ENCODE results near the gene PAWR. TPM values are rescaled to one million over a fixed set of nuclear protein-coding genes. Genes with fewer than 3 reads are reported as not detected.

The PAWR gene
- polyA plus RNA-seq, 1 donor (not counting 4 experiments of a cell fraction or from before 2014, with no cell fraction given) = 41.1 TPM

GRCh38 chr12:79657136-79657535 is 33.6 kb downstream of the PAWR start:
- no peak overlapping the region for H3K9ac ChIP-seq (ENCODE audit: control insufficient read depth, extremely low read depth, insufficient read depth, low read length)
- no peak overlapping the region for H2AFZ ChIP-seq (ENCODE audit: control insufficient read depth, low read length)
- H3K79me2 ChIP-seq (ENCODE audit: control insufficient read depth, insufficient read depth, low read length) = peaks cover 89% of the 10 kb centered on the region
- H4K20me1 ChIP-seq (ENCODE audit: control insufficient read depth, extremely low read depth, insufficient read depth, low read length) = peaks cover 3% of the 10 kb centered on the region
- no peaks in the 10 kb centered on the region for H3K9me3 ChIP-seq (ENCODE audit: control insufficient read depth, low read depth, low read length)
- H3K4me3 ChIP-seq (ENCODE audit: control insufficient read depth in 2 of 3, extremely low read depth in 1 of 3, insufficient read depth in 2 of 3, low read depth in 1 of 3, low read length in 3 of 3) = no peak overlapping the region
- no peak for DNase-seq (ENCODE audit: low read depth, low spot score)
- peaks cover 10% of the 10 kb centered on the region for H3K4me1 ChIP-seq (ENCODE audit: control insufficient read depth, extremely low read depth, insufficient read depth, low read length)
- TF ChIP-seq EZH2 (IDR thresholded peaks at IDR 0.05; ENCODE audit: low read length) = no peak
- TF ChIP-seq, protein P1, sequence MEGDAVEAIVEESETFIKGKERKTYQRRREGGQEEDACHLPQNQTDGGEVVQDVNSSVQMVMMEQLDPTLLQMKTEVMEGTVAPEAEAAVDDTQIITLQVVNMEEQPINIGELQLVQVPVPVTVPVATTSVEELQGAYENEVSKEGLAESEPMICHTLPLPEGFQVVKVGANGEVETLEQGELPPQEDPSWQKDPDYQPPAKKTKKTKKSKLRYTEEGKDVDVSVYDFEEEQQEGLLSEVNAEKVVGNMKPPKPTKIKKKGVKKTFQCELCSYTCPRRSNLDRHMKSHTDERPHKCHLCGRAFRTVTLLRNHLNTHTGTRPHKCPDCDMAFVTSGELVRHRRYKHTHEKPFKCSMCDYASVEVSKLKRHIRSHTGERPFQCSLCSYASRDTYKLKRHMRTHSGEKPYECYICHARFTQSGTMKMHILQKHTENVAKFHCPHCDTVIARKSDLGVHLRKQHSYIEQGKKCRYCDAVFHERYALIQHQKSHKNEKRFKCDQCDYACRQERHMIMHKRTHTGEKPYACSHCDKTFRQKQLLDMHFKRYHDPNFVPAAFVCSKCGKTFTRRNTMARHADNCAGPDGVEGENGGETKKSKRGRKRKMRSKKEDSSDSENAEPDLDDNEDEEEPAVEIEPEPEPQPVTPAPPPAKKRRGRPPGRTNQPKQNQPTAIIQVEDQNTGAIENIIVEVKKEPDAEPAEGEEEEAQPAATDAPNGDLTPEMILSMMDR (optimal IDR thresholded peaks at IDR 0.05 in 1 of 3, IDR thresholded peaks at IDR 0.05 in 1 of 3, conservative IDR thresholded peaks at IDR 0.05 in 1 of 3; ENCODE audit: extremely low read depth in 1 of 3, insufficient read depth in 2 of 3, low read length in 3 of 3) = no peak
- H3K36me3 ChIP-seq (ENCODE audit: control insufficient read depth in 2 of 2, extremely low read depth in 1 of 2, insufficient read depth in 2 of 2, low read length in 2 of 2) = no peaks in the 10 kb centered on the region
- H3K4me2 ChIP-seq (ENCODE audit: control insufficient read depth, extremely low read depth, insufficient read depth, low read depth, low read length) = peak overlapping the region; percentile 43
- H3K27me3 ChIP-seq (ENCODE audit: control insufficient read depth, extremely low read depth, insufficient read depth, low read length) = no peaks in the 10 kb centered on the region
- dilution Hi-C loops (cut with MboI; ENCODE audit: extremely low pct_ligation_motif_present, low sequenced_read_pairs) = no loop called here
- peak overlapping the region; percentile 17 for H3K27ac ChIP-seq (ENCODE audit: control insufficient read depth, insufficient read depth, low read length)
- no peaks in the 10 kb centered on the region for H3K9me1 ChIP-seq (ENCODE audit: control insufficient read depth, extremely low read depth, insufficient read depth, low read length)
- peak; percentile 66 for FAIRE-seq

DNA sequence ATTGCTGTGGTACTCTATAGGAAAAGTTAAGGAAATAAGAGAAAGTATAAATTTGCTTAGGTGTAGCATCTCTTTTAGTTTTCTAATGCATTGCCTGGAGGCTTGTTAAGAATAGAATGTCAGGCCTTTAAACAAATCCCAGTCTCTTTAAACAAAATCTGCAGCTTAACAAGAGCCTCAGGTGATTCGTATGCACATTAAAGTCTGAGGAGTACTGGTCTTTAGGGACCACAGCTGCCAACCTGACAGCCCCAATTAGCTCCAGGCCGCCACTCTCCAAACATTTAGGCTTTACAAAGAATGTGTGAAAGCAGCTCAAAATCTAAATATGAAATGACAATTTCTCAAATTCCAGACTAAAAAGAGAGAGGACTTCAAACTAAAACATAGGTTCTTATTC is 35.7 kb downstream of the PAWR start:
- Histone ChIP-seq H3K9ac (ENCODE audit: control insufficient read depth, extremely low read depth, insufficient read depth, low read length) (no peak overlapping the region), H3K9me1 (ENCODE audit: control insufficient read depth, extremely low read depth, insufficient read depth, low read length) (no peaks in the 10 kb centered on the region), H3K36me3 (ENCODE audit: control insufficient read depth in 2 of 2, extremely low read depth in 1 of 2, insufficient read depth in 2 of 2, low read length in 2 of 2) (no peaks in the 10 kb centered on the region), H3K9me3 (ENCODE audit: control insufficient read depth, low read depth, low read length) (no peaks in the 10 kb centered on the region), H3K27ac (ENCODE audit: control insufficient read depth, insufficient read depth, low read length) (no peak overlapping the region), H3K79me2 (ENCODE audit: control insufficient read depth, insufficient read depth, low read length) (peaks cover 94% of the 10 kb centered on the region), H3K27me3 (ENCODE audit: control insufficient read depth, extremely low read depth, insufficient read depth, low read length) (no peaks in the 10 kb centered on the region), H3K4me1 (ENCODE audit: control insufficient read depth, extremely low read depth, insufficient read depth, low read length) (peaks cover 10% of the 10 kb centered on the region), H2AFZ (ENCODE audit: control insufficient read depth, low read length) (no peak overlapping the region), H4K20me1 (ENCODE audit: control insufficient read depth, extremely low read depth, insufficient read depth, low read length) (peaks cover 3% of the 10 kb centered on the region), H3K4me3 (ENCODE audit: control insufficient read depth in 2 of 3, extremely low read depth in 1 of 3, insufficient read depth in 2 of 3, low read depth in 1 of 3, low read length in 3 of 3) (no peak overlapping the region), H3K4me2 (ENCODE audit: control insufficient read depth, extremely low read depth, insufficient read depth, low read depth, low read length) (no peak overlapping the region)
- no peak for FAIRE-seq
- no peak for DNase-seq (ENCODE audit: low read depth, low spot score)
- dilution Hi-C loops (cut with MboI; ENCODE audit: extremely low pct_ligation_motif_present, low sequenced_read_pairs) = no loop called here
- no peak for TF ChIP-seq EZH2 (IDR thresholded peaks at IDR 0.05; ENCODE audit: low read length)
- TF ChIP-seq, protein P1 (optimal IDR thresholded peaks at IDR 0.05 in 1 of 3, IDR thresholded peaks at IDR 0.05 in 1 of 3, conservative IDR thresholded peaks at IDR 0.05 in 1 of 3; ENCODE audit: extremely low read depth in 1 of 3, insufficient read depth in 2 of 3, low read length in 3 of 3) = no peak
